Measurements from ENCODE around the gene TOR1B.
A peak's percentile ranks its signal among the peaks of the same experiment; 100 is the strongest.

TOR1B gene

GRCh38 chr9:129828969-129829368, 26.0 kb downstream of the TOR1B start:
- Histone ChIP-seq H3K4me1 (ENCODE audit: control insufficient read depth, insufficient read depth, low read length, poor library complexity, severe bottlenecking) (peaks cover 2% of the 10 kb centered on the region), H3K27ac (ENCODE audit: low read depth, low read length, severe bottlenecking) (no peak overlapping the region), H3K36me3 (ENCODE audit: control insufficient read depth, insufficient read depth, low read length) (peaks cover 69% of the 10 kb centered on the region), H3K9me3 (ENCODE audit: control insufficient read depth, low read length) (no peaks in the 10 kb centered on the region), H3K4me3 (ENCODE audit: extremely low read depth, insufficient read depth, low read length, poor library complexity, severe bottlenecking) (no peak overlapping the region)
- 94 to 98% methylated on average over 9 to 10 of the region's 10 CpGs for WGBS, 2 experiments (ENCODE audit: insufficient coverage in 2 of 2)

- Histone ChIP-seq H3K27ac (ENCODE audit: low read depth, low read length, severe bottlenecking) (no peak overlapping the region), H3K4me1 (ENCODE audit: control insufficient read depth, insufficient read depth, low read length, poor library complexity, severe bottlenecking) (peaks cover 12% of the 10 kb centered on the region), H3K36me3 (ENCODE audit: control insufficient read depth, insufficient read depth, low read length) (peaks cover 57% of the 10 kb centered on the region), H3K4me3 (ENCODE audit: extremely low read depth, insufficient read depth, low read length, poor library complexity, severe bottlenecking) (no peak overlapping the region), H3K9me3 (ENCODE audit: control insufficient read depth, low read length) (no peaks in the 10 kb centered on the region)
- 100% methylated on average over 1 of the region's 1 CpG for WGBS, 2 experiments (ENCODE audit: insufficient coverage in 2 of 2)
Observed at GRCh38 chr9:129832982-129833381, 30.0 kb downstream of the TOR1B start.

GRCh38 chr9:129834489-129835127, 31.6 kb downstream of the TOR1B start:
- Histone ChIP-seq H3K4me1 (ENCODE audit: control insufficient read depth, insufficient read depth, low read length, poor library complexity, severe bottlenecking) (peaks cover 22% of the 10 kb centered on the region), H3K9me3 (ENCODE audit: control insufficient read depth, low read length) (no peaks in the 10 kb centered on the region), H3K4me3 (ENCODE audit: extremely low read depth, insufficient read depth, low read length, poor library complexity, severe bottlenecking) (peak overlapping the region; percentile 99), H3K27ac (ENCODE audit: low read depth, low read length, severe bottlenecking) (peak overlapping the region; percentile 41), H3K36me3 (ENCODE audit: control insufficient read depth, insufficient read depth, low read length) (peaks cover 42% of the 10 kb centered on the region)
- WGBS, 2 experiments (ENCODE audit: insufficient coverage in 2 of 2), result 5 to 6% methylated on average over 27 to 32 of the region's 32 CpGs

GRCh38 chr9:129835128-129835859, 32.3 kb downstream of the TOR1B start, which contains the start of the genes C9orf78 and USP20:
Gene C9orf78 (minus strand): TSS chr9:129835275. CDS start chr9:129835221, 54 bp downstream.
Gene USP20 (plus strand): TSS chr9:129835458. CDS start chr9:129852556, 17,098 bp downstream.
- Histone ChIP-seq H3K4me1 (ENCODE audit: control insufficient read depth, insufficient read depth, low read length, poor library complexity, severe bottlenecking) (peaks cover 25% of the 10 kb centered on the region), H3K36me3 (ENCODE audit: control insufficient read depth, insufficient read depth, low read length) (peaks cover 36% of the 10 kb centered on the region), H3K9me3 (ENCODE audit: control insufficient read depth, low read length) (no peaks in the 10 kb centered on the region), H3K27ac (ENCODE audit: low read depth, low read length, severe bottlenecking) (peak within 1 kb of the TSS; percentile 41), H3K4me3 (ENCODE audit: extremely low read depth, insufficient read depth, low read length, poor library complexity, severe bottlenecking) (peak within 1 kb of the TSS; percentile 99)
- 0% methylated on average over 56 to 75 of the region's 81 CpGs for WGBS, 2 experiments (ENCODE audit: insufficient coverage in 2 of 2)

GRCh38 chr9:129835860-129836223, 32.9 kb downstream of the TOR1B start:
- WGBS, 2 experiments (ENCODE audit: insufficient coverage in 2 of 2), result 2 to 4% methylated on average over 14 to 16 of the region's 19 CpGs
- H3K9me3 ChIP-seq (ENCODE audit: control insufficient read depth, low read length), result no peaks in the 10 kb centered on the region
- H3K4me1 ChIP-seq (ENCODE audit: control insufficient read depth, insufficient read depth, low read length, poor library complexity, severe bottlenecking), result peaks cover 25% of the 10 kb centered on the region
- H3K36me3 ChIP-seq (ENCODE audit: control insufficient read depth, insufficient read depth, low read length), result peaks cover 30% of the 10 kb centered on the region
- H3K27ac ChIP-seq (ENCODE audit: low read depth, low read length, severe bottlenecking), result no peak overlapping the region
- peak overlapping the region; percentile 99 for H3K4me3 ChIP-seq (ENCODE audit: extremely low read depth, insufficient read depth, low read length, poor library complexity, severe bottlenecking)

- H3K36me3 ChIP-seq (ENCODE audit: control insufficient read depth, insufficient read depth, low read length), result peaks cover 24% of the 10 kb centered on the region
- WGBS, 2 experiments (ENCODE audit: insufficient coverage in 2 of 2), result 63 to 67% methylated on average over 13 to 14 of the region's 16 CpGs
- peak overlapping the region; percentile 99 for H3K4me3 ChIP-seq (ENCODE audit: extremely low read depth, insufficient read depth, low read length, poor library complexity, severe bottlenecking)
Observed at GRCh38 chr9:129836311-129837007, 33.5 kb downstream of the TOR1B start.

GRCh38 chr9:129838707-129839259, 35.8 kb downstream of the TOR1B start:
- H3K4me1 ChIP-seq (ENCODE audit: control insufficient read depth, insufficient read depth, low read length, poor library complexity, severe bottlenecking), result peaks cover 25% of the 10 kb centered on the region
- H3K4me3 ChIP-seq (ENCODE audit: extremely low read depth, insufficient read depth, low read length, poor library complexity, severe bottlenecking), result no peak overlapping the region
- peak overlapping the region; percentile 42 for H3K27ac ChIP-seq (ENCODE audit: low read depth, low read length, severe bottlenecking)
- no peaks in the 10 kb centered on the region for H3K9me3 ChIP-seq (ENCODE audit: control insufficient read depth, low read length)
- WGBS, 2 experiments (ENCODE audit: insufficient coverage in 2 of 2), result 86 to 87% methylated on average over 11 to 12 of the region's 12 CpGs
- H3K36me3 ChIP-seq (ENCODE audit: control insufficient read depth, insufficient read depth, low read length), result peaks cover 3% of the 10 kb centered on the region

More at GRCh38 chr9:129836311-129837007, 33.5 kb downstream of the TOR1B start:
- no peaks in the 10 kb centered on the region for H3K9me3 ChIP-seq (ENCODE audit: control insufficient read depth, low read length)
- no peak overlapping the region for H3K27ac ChIP-seq (ENCODE audit: low read depth, low read length, severe bottlenecking)
- H3K4me1 ChIP-seq (ENCODE audit: control insufficient read depth, insufficient read depth, low read length, poor library complexity, severe bottlenecking), result peaks cover 25% of the 10 kb centered on the region

- Histone ChIP-seq H3K9me3 (ENCODE audit: control insufficient read depth, low read length) (no peaks in the 10 kb centered on the region), H3K4me3 (ENCODE audit: extremely low read depth, insufficient read depth, low read length, poor library complexity, severe bottlenecking) (no peak overlapping the region), H3K27ac (ENCODE audit: low read depth, low read length, severe bottlenecking) (no peak overlapping the region), H3K4me1 (ENCODE audit: control insufficient read depth, insufficient read depth, low read length, poor library complexity, severe bottlenecking) (peaks cover 20% of the 10 kb centered on the region), H3K36me3 (ENCODE audit: control insufficient read depth, insufficient read depth, low read length) (peaks cover 3% of the 10 kb centered on the region)
- WGBS, 2 experiments (ENCODE audit: insufficient coverage in 2 of 2), result 77 to 79% methylated on average over 7 to 10 of the region's 10 CpGs
Observed at GRCh38 chr9:129839324-129840023, 36.5 kb downstream of the TOR1B start.

- 95 to 97% methylated on average over 7 of the region's 8 CpGs for WGBS, 2 experiments (ENCODE audit: insufficient coverage in 2 of 2)
- Histone ChIP-seq H3K36me3 (ENCODE audit: control insufficient read depth, insufficient read depth, low read length) (peaks cover 3% of the 10 kb centered on the region), H3K9me3 (ENCODE audit: control insufficient read depth, low read length) (no peaks in the 10 kb centered on the region), H3K4me3 (ENCODE audit: extremely low read depth, insufficient read depth, low read length, poor library complexity, severe bottlenecking) (no peak overlapping the region), H3K4me1 (ENCODE audit: control insufficient read depth, insufficient read depth, low read length, poor library complexity, severe bottlenecking) (peaks cover 20% of the 10 kb centered on the region), H3K27ac (ENCODE audit: low read depth, low read length, severe bottlenecking) (no peak overlapping the region)
Observed at GRCh38 chr9:129840034-129840433, 37.0 kb downstream of the TOR1B start.

- Histone ChIP-seq H3K4me1 (ENCODE audit: control insufficient read depth, insufficient read depth, low read length, poor library complexity, severe bottlenecking) (peaks cover 18% of the 10 kb centered on the region), H3K4me3 (ENCODE audit: extremely low read depth, insufficient read depth, low read length, poor library complexity, severe bottlenecking) (no peak overlapping the region), H3K27ac (ENCODE audit: low read depth, low read length, severe bottlenecking) (no peak overlapping the region), H3K9me3 (ENCODE audit: control insufficient read depth, low read length) (no peaks in the 10 kb centered on the region), H3K36me3 (ENCODE audit: control insufficient read depth, insufficient read depth, low read length) (peaks cover 3% of the 10 kb centered on the region)
- 81 to 89% methylated on average over 3 of the region's 4 CpGs for WGBS, 2 experiments (ENCODE audit: insufficient coverage in 2 of 2)
Observed at GRCh38 chr9:129841071-129841470, 38.1 kb downstream of the TOR1B start.
